Mesothelial cell of epicardium (in vitro differentiated cells): Measurements from ENCODE around the gene ICOS. TPM values are rescaled to one million over a fixed set of nuclear protein-coding genes. Genes with fewer than 3 reads are reported as not detected.

ENCODE experiments used
- total RNA-seq: library from RNA; stranded (reverse); gene quantifications from 3 replicates; pipeline ENCODE4 v1.2.1, GENCODE V29; 2021

Gene ICOS
- total RNA-seq, 1 donor from 2014 or later, result not detected

Other genes with a start within 250 kb of the ICOS start
- not detected in 3 replicates for gene CD28, start 230.1 kb upstream of the ICOS start, total RNA-seq
- gene CTLA4, start 69.0 kb upstream of the ICOS start, total RNA-seq, result not detected in 3 replicates